GM21717 (cell line): Measurements from ENCODE around the gene NRARP.

Experiments
- ATAC-seq: cut with Tn5 transposase; IDR thresholded peaks from one replicate; pipeline ENCODE4 v1.9.1; 2021; ENCODE audit warnings: mild to moderate bottlenecking, moderate library complexity; ENCODE audit not compliant: unreplicated experiment

Gene NRARP

GRCh38 chr9:137323531-137324331 is 21.7 kb upstream of the NRARP start:
- ATAC-seq, result no peak

- ATAC-seq, result no peak
Measured at GRCh38 chr9:137321726-137322361, 19.8 kb upstream of the NRARP start.

- no peak for ATAC-seq
Measured at GRCh38 chr9:137320555-137321384, 18.7 kb upstream of the NRARP start.

GRCh38 chr9:137319739-137320551 is 17.9 kb upstream of the NRARP start:
- no peak for ATAC-seq

- ATAC-seq, result no peak
Measured at GRCh38 chr9:137319011-137319738, 17.1 kb upstream of the NRARP start.

GRCh38 chr9:137318602-137319001 is 16.5 kb upstream of the NRARP start:
- ATAC-seq, result no peak

- ATAC-seq, result no peak
Measured at GRCh38 chr9:137317718-137318511, 15.8 kb upstream of the NRARP start.

- no peak for ATAC-seq
Measured at GRCh38 chr9:137317021-137317717, 15.1 kb upstream of the NRARP start.

- no peak for ATAC-seq
Measured at GRCh38 chr9:137316012-137316981, 14.2 kb upstream of the NRARP start.

- no peak for ATAC-seq
Measured at GRCh38 chr9:137315581-137316011, 13.5 kb upstream of the NRARP start.

- no peak for ATAC-seq
Measured at GRCh38 chr9:137314561-137315560, 12.8 kb upstream of the NRARP start.

GRCh38 chr9:137313956-137314560 is 12.0 kb upstream of the NRARP start:
- ATAC-seq, result no peak

- no peak for ATAC-seq
Measured at GRCh38 chr9:137313326-137313936, 11.4 kb upstream of the NRARP start.

- ATAC-seq, result no peak
Measured at GRCh38 chr9:137312852-137313325, 10.8 kb upstream of the NRARP start.
